Right ventricle myocardium inferior (tissue), 1 donor: ENCODE results near the gene DCBLD1. TPM values are rescaled to one million over a fixed set of nuclear protein-coding genes. Genes with fewer than 3 reads are reported as not detected.

ENCODE experiments used
- ATAC-seq: fragments of 200-7000 bp; cut with Tn5 transposase; one replicate; pipeline ENCODE4 v1.9.1; 2020; ENCODE audit warnings: mild to moderate bottlenecking, moderate library complexity
- DNase-seq: peaks from one replicate; pipeline ENCODE4 v3.0.0; 2021; ENCODE audit errors: missing footprints
- intact Hi-C: fragments of 100-400 bp; cut with DNase I; formaldehyde crosslinking; loops from one replicate; pipeline ENCODE4 v1.11.0; 2022
- total RNA-seq: library from RNA; stranded (reverse); fragmentation: NEBNext Ultra II Directional; extraction: Animal tissue kit (Norgen Biotek cat#: 25700); gene quantifications from one replicate; pipeline ENCODE4 v1.2.1, GENCODE V29; 2021
- donor health status: DM: no; HTN: yes; CAD: no; lungs with severe emphysema.

Gene DCBLD1
- total RNA-seq, 1 donor from 2014 or later = 6.1 TPM

GRCh38 chr6:117494283-117494682 is 11.8 kb downstream of the DCBLD1 start:
- ATAC-seq = no peak
- intact Hi-C loops = no loop called here
- no peak for DNase-seq

- DNase-seq (no peak), ATAC-seq (peak; percentile 44)
- intact Hi-C loops = no loop called here
Observed at GRCh38 chr6:117494694-117495318, 12.3 kb downstream of the DCBLD1 start.

GRCh38 chr6:117495425-117495824 is 13.0 kb downstream of the DCBLD1 start:
- no peak for ATAC-seq
- no peak for DNase-seq
- intact Hi-C loops = no loop called here

GRCh38 chr6:117495869-117496268 is 13.4 kb downstream of the DCBLD1 start:
- ATAC-seq = no peak
- intact Hi-C loops = no loop called here
- DNase-seq = no peak

- DNase-seq = no peak
- ATAC-seq = no peak
- intact Hi-C loops = no loop called here
Observed at GRCh38 chr6:117496383-117496990, 14.0 kb downstream of the DCBLD1 start.

GRCh38 chr6:117497237-117497636 is 14.8 kb downstream of the DCBLD1 start:
- intact Hi-C loops = no loop called here
- DNase-seq (no peak), ATAC-seq (no peak)

- intact Hi-C loops = no loop called here
- no peak for ATAC-seq
Observed at GRCh38 chr6:117498159-117498558, 15.7 kb downstream of the DCBLD1 start.

GRCh38 chr6:117501722-117502121 is 19.2 kb downstream of the DCBLD1 start:
- DNase-seq = no peak
- intact Hi-C loops = no loop called here
- no peak for ATAC-seq

More at GRCh38 chr6:117498159-117498558, 15.7 kb downstream of the DCBLD1 start:
- DNase-seq = no peak

GRCh38 chr6:117502580-117502979 is 20.1 kb downstream of the DCBLD1 start:
- DNase-seq (no peak), ATAC-seq (no peak)
- intact Hi-C loops = no loop called here

- no peak for ATAC-seq
- intact Hi-C loops = no loop called here
- no peak for DNase-seq
Observed at GRCh38 chr6:117503211-117503610, 20.7 kb downstream of the DCBLD1 start.

- no peak for ATAC-seq
- intact Hi-C loops = no loop called here
Observed at GRCh38 chr6:117504478-117505144, 22.1 kb downstream of the DCBLD1 start.

GRCh38 chr6:117505311-117505710 is 22.8 kb downstream of the DCBLD1 start:
- DNase-seq = no peak
- no peak for ATAC-seq
- intact Hi-C loops = no loop called here

More at GRCh38 chr6:117504478-117505144, 22.1 kb downstream of the DCBLD1 start:
- no peak for DNase-seq

GRCh38 chr6:117506180-117506835 is 23.8 kb downstream of the DCBLD1 start:
- no peak for ATAC-seq
- no peak for DNase-seq
- intact Hi-C loops = no loop called here

- ATAC-seq = no peak
- no peak for DNase-seq
- intact Hi-C loops = no loop called here
Observed at GRCh38 chr6:117506907-117507306, 24.4 kb downstream of the DCBLD1 start.

GRCh38 chr6:117508450-117508971 is 26.0 kb downstream of the DCBLD1 start:
- intact Hi-C loops = no loop called here
- ATAC-seq (no peak), DNase-seq (no peak)

GRCh38 chr6:117509021-117509420 is 26.5 kb downstream of the DCBLD1 start:
- DNase-seq (no peak), ATAC-seq (no peak)
- intact Hi-C loops = no loop called here

- DNase-seq (no peak), ATAC-seq (no peak)
- intact Hi-C loops = no loop called here
Observed at GRCh38 chr6:117512056-117512828, 29.8 kb downstream of the DCBLD1 start.

- ATAC-seq (no peak), DNase-seq (no peak)
- intact Hi-C loops = no loop called here
Observed at GRCh38 chr6:117512987-117513573, 30.6 kb downstream of the DCBLD1 start.
